ENCODE measurements around the gene FBN2.
"Not testable (repeated sequence)": the region's sequence is repeated elsewhere in the genome, so short reads cannot be mapped to it uniquely, and the experiment has no call there.

- TF ChIP-seq CTCF (conservative IDR thresholded peaks at IDR 0.05; ENCODE audit: low read length); EZH2phosphoT487 (IDR thresholded peaks at IDR 0.05; ENCODE audit: borderline replicate concordance): not testable (repeated sequence)
Measured at GRCh38 chr5:128400766-128401165, 137.3 kb downstream of the FBN2 start.

Measured in Loucy (cell line).